ENCODE results near the gene MSX1.

MSX1 gene

DNA sequence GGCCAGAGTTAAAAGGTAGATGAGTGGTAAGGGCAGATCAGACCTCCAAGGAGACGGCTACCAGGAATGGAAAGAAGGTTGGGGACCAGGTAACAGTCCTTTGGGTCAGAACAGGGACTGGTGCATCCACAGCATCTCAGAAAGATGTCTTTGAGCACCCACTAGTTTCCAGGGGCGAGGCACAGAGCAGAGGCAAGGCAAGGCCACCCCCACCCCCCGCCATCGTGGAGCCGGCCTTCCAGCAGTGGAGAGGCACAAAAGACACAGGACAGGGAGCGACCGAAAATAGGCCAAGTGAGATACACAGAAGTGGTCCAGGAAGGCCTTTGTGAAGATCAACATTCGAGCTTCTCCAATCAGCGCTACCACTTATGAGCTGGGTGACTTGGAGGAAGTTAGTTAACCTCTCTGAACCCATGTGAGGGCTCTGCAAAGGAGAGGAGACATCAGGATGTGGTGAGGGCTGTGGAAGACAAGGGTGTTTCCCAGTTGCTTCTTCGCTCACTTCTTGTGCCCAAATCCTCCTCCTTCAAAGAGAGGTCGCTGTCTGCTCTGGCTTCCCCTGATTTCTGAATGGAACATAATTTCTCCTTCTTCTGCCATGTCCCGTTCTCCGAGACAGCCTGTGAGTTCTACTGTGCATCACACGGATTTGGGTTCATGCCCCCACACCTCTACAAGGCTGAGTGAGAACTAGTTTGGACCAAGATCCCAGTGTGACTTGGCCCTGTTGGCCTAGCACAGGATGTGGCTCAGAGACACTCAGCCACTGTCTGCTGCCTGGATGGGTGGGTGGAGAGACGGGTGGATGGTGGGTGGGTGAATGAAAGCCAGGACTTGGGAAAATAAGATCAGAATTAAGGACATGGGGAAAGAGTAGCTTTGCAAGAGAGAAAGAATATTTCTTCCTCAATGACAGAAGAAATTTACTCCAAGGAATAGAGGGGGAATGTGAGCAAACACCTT lies 16.7 kb upstream of the MSX1 start:
- DNase-seq: no peak

DNA sequence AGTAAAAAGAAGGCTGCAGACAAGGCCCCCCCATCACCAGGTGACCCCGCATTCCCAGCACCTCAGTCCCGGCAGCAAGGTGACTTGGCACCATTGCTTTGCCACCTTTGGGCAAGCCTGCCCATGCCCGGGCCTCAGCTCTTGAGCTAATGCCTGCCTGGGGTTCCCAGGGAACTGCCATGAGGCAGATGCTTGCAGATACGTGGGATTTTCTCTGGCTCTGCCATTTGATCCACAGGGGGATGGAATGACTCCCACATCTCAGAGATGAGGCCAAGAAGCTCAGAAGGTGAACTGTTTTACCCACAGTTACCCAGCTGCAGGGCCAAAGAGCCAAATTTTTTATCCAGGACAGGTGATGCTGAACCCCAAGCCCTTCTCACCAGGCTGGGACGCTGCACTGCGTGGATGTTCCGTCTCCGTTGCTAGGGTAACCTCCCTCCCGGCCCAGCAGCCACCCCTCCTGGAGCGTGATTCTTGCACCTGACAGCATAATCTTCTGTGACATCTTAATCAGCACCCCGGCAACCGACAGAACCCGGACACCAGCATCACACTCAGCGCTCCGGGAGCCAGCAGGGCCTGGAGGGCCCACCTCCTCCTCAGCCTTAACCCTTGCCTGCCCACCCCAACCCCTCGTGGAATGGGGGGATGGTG lies 15.7 kb upstream of the MSX1 start:
- DNase-seq: no peak

DNA sequence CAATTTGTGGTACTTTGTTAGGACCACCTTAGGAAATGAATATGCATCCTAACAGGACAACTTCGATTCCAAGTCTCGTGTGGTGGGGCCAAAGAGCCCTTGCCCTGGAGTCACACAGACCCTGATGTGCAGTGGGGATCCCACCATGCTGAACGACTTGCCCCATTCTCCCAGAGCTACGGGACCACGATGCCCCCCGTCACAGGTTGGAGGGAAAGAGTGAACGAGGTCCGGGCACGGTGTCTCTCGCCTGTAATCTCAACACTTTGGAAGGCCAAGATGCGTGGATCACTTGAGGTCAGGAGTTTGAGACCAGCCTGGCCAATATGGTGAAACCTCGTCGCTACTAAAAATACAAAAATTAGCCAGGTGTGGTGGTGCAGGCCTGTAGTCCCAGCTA lies 14.4 kb upstream of the MSX1 start:
- no peak for DNase-seq

DNA sequence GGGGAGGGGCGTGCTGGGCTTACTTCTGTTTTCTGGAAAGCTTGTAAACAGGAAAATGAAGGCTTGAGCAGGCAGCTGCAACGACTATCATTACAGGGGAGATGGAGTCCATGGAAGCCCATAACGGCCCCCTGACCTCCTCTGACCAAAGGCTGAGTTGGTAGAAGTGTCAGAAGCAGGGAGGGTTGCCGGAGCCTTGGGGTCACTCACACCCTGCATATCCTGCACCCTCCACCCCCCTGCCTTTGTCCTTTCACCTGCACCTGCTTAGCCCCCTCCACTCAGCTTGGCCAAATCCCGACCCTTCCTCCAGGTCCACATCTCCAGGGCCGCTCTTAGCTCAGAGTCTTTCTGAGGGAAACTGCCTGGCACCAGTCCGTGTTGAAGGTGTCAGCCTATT lies 12.5 kb upstream of the MSX1 start:
- DNase-seq: no peak

DNA sequence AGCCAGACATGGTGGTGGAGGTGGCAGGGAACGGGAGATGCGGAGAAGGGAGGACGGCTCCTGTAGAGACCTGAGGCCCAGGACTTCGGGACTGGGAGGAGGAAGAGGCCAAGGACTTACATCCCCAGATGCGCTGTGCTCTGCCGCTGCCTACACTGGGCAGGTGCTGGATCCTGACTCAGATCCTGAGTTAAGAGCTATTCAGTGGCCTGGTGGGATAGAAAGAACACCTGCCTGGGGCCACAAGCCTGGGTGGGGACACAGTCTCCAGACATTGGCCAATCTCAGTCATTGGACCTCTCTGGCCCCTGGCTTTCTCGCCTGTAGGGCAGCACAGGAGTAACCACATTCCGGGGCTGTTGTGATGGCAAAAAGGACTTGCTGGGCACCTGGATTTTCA lies 10.9 kb upstream of the MSX1 start:
- no peak for DNase-seq

DNA sequence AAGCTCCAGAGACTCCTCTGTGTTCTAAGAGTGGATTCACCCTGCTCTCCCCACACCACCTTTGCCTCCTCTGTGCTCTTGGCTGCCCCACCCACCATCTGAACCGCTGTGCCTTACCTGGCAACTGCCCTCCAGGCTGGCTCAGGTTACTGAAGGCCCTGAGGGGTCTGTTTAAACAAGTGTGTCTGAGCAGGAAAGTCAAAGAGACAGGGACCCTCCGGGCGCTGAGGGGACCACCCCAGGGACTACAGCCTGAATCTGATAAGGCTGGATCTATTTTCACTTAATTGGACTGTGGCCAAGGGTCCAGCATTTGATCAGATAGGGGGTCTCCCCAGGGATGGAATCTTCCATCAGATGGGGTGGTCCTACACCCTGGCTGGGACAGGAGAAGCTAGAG lies 10.4 kb upstream of the MSX1 start:
- DNase-seq: no peak

DNA sequence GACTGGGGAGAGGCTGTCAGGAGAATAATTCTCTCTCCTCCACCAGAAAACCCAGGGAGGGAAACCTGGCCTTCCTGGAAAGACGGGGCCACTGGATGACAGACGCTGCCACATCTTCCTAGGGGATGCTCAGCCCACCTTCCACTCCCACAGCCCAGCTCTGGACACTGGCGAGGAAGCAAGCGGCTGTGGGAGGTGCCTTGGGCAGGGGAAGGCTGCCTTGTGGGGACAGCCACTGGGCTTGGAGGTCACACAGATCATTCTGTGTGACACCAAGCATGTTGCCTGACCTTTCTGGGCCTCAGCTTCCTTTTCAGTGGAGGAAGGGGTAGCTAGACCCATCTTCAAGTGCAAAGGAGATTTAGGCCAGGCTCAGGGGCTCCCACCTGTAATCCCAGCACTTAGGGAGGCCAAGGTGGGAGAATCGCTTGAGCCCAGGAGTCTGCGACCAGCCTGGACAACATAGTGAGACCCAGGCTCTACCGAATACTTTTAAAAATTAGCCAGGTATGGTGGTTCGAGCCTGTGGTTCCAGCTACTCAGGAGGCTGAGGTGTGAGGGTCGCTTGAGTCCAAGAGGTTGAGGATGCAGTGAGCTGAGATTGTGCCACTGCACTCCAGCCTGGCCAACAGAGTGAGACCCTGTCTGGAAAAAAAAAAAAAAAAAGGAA lies 9.8 kb upstream of the MSX1 start:
- DNase-seq: no peak

DNA sequence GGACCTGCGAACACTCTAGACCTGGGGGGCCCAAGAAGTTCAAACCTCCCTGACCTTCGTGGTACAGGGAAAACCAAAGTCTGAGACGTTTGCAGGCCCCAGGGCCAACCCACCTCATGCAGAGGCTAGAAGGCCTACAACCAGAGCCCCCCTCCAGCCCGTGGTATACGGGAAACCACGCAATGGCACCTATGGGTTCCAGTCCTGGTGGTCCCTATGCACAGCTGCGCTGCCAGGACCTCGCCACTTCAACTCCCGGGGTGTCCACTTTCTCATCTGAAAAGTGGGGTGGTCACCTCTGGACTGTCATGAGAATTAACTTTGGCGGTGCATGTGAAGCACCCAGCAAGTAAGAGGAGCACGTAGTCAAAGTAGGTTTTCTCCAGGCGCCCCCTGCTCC lies 8.4 kb upstream of the MSX1 start:
- no peak for DNase-seq

DNA sequence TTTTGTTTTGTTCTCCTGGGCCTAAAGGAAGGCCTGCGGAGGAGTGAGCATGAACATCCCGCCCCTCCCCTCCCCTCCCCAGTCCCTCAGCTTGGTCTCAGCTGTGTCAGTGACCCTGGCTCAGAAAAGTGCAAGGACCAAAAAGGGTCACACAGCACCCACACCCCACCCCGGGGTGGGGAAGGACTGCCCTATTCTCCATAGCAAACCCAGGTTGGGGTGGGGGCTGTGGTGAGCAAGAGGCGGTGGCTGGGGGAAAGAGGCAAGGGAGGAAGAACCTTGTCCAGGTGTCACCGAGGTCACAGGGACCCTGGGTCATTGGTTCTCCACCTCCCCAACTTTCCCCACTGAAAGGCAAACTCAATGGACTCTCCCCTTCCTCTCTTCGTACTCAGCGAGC lies 7.6 kb upstream of the MSX1 start:
- DNase-seq: no peak

DNA sequence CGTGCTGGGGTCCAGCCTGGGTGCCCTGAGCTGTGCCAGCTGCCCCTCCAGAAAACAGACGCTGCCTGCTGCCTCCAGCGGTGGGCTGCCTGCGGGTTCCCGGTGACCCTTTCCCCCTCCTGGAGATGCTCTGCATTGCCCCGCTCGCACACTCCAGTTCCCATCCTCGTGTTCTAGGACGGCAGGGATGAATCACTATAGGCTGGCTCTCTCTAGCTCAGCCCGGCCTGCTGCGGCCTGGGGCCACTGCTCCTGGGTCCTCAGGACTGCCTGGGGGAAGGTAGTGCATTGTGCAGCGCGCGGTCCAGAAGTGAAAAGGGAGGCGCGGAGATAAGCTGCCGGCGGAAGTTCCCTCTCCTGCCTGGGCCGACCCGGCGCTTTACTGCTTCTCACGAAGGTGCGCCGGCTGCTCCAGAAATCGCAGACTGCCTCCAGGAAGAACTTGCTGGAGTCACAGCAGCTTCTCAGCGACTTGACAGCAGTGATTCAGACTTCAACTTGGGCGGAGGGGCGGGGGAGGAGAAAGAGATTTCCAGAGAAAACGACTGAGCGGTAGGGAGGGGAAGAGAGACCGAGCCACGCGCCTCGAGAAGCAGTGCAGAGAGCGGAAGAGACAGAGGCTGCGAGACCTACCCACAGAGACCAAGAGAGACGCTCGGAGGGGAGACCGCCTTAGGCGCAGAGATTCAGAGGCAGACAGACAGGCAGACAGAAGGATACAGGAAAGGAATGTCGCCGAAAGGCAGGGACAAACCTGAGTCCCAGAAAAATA lies 6.7 kb upstream of the MSX1 start:
- no peak for DNase-seq

DNA sequence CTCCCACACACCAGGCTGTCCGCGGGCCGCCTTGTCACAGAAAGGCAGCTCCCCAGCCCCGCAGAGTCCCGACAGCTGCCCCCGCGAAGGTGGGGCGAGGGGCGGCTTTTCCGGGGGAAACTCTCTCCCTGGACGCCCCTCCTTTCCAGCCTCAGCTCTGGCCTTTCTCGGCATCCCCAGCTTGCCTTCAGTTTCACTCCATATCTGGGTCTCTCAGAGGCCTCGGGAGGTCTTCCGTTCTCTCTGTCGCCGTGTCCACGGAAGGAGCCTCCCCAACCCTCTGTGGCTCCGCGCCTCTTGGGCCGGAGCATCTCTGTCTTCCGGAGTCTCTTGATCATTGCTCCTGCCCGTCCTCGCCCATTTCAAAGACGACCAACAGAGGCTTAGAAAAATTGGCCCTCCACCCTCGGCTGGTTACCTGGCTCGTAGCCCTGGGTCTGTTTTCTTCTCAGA lies 6.1 kb upstream of the MSX1 start:
- DNase-seq: no peak

DNA sequence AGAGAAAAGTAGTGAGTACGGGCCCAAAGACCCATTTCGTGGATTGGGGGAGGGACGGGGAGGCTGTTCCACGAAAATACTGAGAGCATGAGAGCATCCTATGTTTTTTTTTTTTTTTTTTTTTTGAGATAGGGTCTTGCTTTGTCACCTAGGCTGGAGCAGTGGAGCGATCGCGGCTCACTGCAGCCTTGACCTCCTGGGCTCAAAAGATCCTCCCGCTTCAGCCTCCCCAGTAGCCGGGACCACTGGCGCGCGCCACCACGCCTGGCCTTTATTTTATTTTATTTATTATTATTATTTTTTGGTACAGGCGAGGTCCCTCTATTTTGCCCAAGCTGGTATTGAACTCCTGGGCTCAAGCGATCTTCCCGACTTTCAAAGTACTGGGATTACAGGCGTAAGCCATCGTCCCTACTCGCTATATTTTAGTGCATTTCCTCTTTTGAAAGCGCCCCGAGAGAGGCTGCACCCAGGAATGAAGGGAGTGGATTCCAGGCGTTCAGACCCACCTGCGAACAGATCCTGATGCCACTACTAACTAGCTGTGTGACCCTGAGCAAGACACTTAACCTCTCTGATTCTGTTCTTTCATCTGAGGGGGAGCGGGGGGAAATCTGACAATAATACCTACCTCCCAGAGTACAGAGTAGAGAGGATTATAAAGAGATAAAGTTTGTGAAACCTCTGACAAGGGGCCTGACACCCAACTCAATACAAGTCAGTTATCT lies 5.4 kb upstream of the MSX1 start:
- DNase-seq: no peak

DNA sequence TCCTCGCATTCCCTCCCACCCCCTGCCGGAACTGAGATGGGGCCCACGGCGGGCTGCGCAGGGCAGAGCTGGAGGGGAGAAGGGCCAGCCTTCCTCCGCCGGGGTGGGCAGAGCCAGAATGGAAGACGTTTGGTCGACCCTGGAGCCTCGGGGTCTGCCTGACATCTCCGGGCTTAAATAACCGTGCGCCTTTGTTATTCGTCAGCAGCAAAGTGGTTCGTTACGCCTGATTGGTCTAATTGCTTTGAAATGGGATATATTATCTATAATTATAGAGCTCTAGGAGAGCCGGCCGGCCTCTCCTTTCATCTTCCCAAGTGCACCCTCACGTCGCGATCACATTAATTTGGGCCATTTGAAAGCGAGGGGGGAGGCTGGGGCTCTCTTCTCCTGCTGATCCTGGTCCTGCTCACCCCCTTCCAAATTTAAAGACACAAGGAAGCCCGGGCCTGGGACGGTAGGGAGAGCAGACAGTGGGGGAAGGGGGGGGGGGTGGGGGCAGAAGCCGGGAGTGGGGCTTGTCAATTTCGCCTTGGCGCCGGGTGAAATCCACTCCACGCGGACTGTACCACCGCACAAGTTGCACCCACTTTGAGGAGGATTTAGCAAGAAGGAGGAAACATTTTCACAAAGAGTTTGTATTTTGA lies 4.7 kb upstream of the MSX1 start:
- no peak for DNase-seq

DNA sequence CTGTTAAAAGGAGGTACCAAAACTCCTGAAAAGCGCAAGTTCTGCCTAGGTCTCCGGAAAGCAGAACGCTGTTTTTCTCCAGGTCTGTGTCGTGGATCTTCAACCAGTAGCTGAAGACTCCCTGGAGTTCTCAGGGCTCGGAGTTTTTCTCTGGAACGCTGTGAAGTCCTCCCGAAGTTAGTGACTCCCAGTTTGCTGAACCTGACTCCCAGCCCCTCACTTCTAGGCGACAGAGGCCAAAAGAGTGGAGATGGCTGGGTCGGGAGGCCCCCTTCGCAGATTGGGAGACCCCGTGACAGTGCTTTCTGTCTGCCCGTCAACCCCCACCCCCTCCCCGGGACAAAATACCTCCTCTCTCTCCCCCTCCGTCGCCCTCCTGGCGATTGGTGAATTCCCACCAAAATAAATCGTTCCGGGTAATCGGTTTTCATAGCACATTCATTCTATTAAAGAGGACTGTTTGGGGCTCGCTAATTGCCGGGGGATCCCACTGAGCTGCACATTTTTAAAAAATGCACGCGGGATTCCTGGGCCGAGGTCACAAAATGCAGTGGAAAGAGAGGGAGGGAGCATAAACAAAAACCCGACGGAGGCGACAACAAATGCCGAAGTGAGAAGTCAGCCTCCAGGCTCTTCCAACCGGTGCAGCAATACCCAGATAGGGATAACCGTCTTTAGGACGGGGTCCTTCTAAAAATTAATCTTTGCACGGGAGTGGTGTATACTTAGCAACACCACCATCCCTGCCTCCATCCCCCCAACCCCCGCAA lies 4.0 kb upstream of the MSX1 start:
- DNase-seq: no peak

DNA sequence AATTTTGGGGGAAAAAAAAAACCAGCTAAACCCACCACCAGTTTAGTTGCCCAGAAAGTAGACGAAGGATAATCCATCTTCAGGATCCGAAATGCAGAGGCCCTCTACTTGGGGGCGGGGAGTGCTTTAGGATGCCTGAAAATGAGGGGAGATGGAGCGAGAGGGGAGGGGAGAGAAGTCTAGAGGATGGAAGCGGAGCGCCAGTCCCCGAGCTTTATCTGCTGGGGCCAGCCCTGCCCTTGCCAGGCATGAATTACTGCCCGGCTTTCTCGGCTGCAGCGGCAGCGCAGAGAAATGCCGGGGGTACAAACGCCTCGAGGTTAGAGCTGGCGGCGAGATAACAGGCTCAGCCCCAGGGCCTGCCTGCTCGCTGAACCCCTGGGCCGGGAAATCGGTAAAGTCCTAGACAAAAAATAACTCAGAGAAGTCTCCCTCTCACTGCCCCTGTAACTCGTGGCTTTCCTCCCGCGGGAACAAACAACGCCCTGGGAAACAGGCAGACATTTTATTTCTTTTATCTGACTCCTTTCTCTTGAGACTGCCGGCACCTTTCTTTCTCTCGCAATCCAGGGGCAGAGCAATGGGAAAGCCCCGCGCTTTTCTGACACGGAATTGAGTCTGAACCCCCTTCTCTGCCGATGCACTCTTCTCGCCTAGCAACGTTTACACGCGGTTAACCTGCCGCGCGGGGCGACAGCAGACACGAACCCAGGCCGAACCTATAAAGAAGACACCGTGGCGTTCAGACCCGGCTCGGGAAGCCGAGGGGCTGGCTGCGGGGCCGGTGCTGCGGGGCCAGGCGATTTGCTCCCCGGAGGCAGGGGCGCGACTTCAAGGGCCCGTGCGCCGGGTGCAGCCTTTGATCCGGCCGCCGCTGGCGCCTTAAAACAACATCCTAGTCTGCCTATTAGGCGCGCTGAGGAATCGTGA lies 3.1 kb upstream of the MSX1 start:
- no peak for DNase-seq

DNA sequence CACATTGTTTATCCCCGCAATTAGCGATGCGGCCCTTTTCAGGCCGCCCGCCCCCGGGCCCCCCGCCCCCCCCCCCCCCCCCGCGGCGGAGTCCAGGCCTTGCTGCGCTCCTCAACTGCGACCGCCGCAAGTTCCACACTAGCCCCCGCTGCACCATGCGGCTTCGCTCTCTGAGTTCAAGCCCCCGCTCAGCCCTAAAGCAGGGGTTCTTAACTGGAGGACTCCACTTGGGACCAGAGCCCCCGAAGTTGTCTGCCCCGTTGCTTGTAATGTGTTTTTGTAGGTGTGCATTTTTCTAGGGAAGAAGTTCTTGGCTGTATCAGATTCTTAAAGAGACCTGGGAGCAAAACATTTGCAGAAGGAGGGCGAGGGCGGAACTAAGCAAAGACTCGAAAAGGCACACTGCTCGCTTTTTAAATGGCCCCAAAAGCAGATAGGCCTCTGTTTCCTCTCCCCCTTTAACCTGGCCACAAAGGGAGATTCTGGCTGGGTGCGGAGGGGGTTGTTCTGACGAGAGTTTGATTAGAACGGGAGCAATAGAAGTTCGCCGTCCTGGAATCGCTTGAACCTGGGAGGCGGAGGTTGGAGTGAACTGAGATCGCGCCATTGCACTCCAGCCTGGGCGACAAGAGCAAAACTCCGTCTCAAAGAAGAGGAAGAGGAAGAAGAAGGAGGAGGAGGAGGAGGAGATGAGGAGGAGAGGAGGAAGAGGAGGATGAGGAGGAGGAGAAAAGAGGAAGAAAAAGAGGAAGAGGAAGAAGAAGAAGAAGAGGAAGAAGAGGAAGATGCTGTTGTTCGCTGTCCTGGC lies 2.3 kb upstream of the MSX1 start:
- DNase-seq: no peak

DNA sequence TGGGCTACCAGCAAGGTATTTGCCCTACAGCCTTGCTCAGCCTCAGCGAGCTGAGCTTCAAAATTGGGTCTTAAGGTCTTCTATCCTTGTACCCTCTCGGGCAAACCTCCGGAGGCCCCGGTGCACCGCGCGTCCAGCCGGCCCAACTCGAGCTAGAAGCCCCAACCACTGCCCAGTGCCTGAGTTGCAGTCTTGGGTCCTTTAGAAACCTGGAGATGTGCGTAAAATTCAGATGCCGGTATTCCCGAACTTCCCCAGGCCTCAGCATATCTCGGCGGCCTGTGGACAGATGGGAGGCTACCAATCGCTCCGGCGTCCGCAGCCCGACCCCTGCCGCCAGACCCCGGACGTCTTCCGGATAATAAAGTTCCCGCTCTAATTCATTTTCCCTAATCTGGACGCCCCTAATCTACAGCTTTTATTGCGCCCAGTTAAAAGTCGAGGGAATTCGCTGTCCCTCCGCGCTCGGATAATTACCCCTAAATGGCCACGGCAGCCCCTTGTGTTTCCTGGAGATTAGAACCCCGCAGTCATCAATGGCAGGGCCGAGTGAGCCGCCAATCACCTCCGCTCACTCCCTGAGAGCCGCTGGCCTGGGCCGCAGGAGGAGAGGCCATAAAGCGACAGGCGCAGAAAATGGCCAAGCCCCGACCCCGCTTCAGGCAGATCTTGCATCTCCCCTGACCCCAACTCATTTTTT lies 1.5 kb upstream of the MSX1 start:
- no peak for DNase-seq

Measured in NCI-H1048 (cell line).